GM23338 (cell line): ENCODE data around the gene DRAXIN. TPM values are rescaled to one million over a fixed set of nuclear protein-coding genes. Genes with fewer than 3 reads are reported as not detected.

Source experiments
- ATAC-seq: fragments of 200-7000 bp; cut with Tn5 transposase; 3 replicates; pipeline ENCODE4 v1.9.1; 2020
- DNase-seq: peaks from one replicate; pipeline ENCODE4 v3.0.0-alpha.2; 2015; ENCODE audit warnings: low spot score
- H2AFZ ChIP-seq: fragments of 200-600 bp; sonication (generic); 2 replicates; pipeline ENCODE4 v1.8.0; 2016; ENCODE audit warnings: antibody characterized with exemption, mild to moderate bottlenecking, moderate library complexity
- H3F3A ChIP-seq: fragments of 200-600 bp; sonication (generic); replicated peaks from 2 replicates; pipeline ENCODE4 v1.8.0; 2017; ENCODE audit warnings: antibody characterized with exemption, mixed run types, low read depth
- H3K27ac ChIP-seq: fragments of 200-600 bp; sonication (generic); 2 replicates; pipeline ENCODE4 v1.6.1; 2016; ENCODE audit warnings: low read depth
- H3K27me3 ChIP-seq: fragments of 200-600 bp; sonication (generic); 2 replicates; pipeline ENCODE4 v1.8.0; 2016; ENCODE audit warnings: mild to moderate bottlenecking, mixed run types, moderate library complexity; ENCODE audit not compliant: insufficient read depth
- H3K36me3 ChIP-seq: fragments of 200-600 bp; sonication (generic); 2 replicates; pipeline ENCODE4 v1.8.0; 2016; ENCODE audit warnings: mild to moderate bottlenecking; ENCODE audit not compliant: insufficient read depth
- H3K4me1 ChIP-seq: fragments of 200-600 bp; sonication (generic); 2 replicates; pipeline ENCODE4 v1.8.0; 2016; ENCODE audit warnings: mild to moderate bottlenecking, moderate library complexity; ENCODE audit not compliant: insufficient read depth
- H3K4me2 ChIP-seq: fragments of 200-600 bp; sonication (generic); 2 replicates; pipeline ENCODE4 v1.7.1; 2017; ENCODE audit warnings: mixed run types
- H3K4me3 ChIP-seq: fragments of 200-600 bp; sonication (generic); 2 replicates; pipeline ENCODE4 v1.6.1; 2016; ENCODE audit warnings: mixed run types
- H3K79me2 ChIP-seq: fragments of 200-600 bp; sonication (generic); replicated peaks from 2 replicates; pipeline ENCODE4 v1.8.0; 2017; ENCODE audit warnings: mild to moderate bottlenecking; ENCODE audit not compliant: insufficient read depth
- H3K9me2 ChIP-seq: fragments of 200-600 bp; sonication (generic); 2 replicates; pipeline ENCODE4 v1.8.0; 2017; ENCODE audit not compliant: insufficient read depth
- H4K20me1 ChIP-seq: fragments of 200-600 bp; sonication (generic); replicated peaks from 2 replicates; pipeline ENCODE4 v1.8.0; 2017; ENCODE audit warnings: mild to moderate bottlenecking; ENCODE audit not compliant: insufficient read depth
- H3K27ac Mint-ChIP-seq: 2 replicates; pipeline ENCODE4 v1.8.0; 2020; ENCODE audit warnings: inconsistent platforms, mild to moderate bottlenecking, moderate library complexity, mixed read lengths
- H3K27me3 Mint-ChIP-seq: 3 replicates; pipeline ENCODE4 v1.8.0; 2022; ENCODE audit warnings: low read depth, mild to moderate bottlenecking, moderate library complexity, mixed read lengths, inconsistent platforms; ENCODE audit not compliant: insufficient read depth, poor library complexity
- H3K36me3 Mint-ChIP-seq: 3 replicates; pipeline ENCODE4 v1.8.0; 2021; ENCODE audit warnings: low read depth, mild to moderate bottlenecking, inconsistent platforms, moderate library complexity, mixed read lengths
- H3K4me1 Mint-ChIP-seq: 3 replicates; pipeline ENCODE4 v1.8.0; 2020; ENCODE audit warnings: mild to moderate bottlenecking, inconsistent platforms, mixed read lengths
- H3K4me3 Mint-ChIP-seq: 3 replicates; pipeline ENCODE4 v1.8.0; 2021; ENCODE audit warnings: moderate library complexity, mild to moderate bottlenecking, inconsistent platforms, mixed read lengths
- H3K9me3 Mint-ChIP-seq: 3 replicates; pipeline ENCODE4 v1.8.0; 2020; ENCODE audit warnings: moderate library complexity, mild to moderate bottlenecking, inconsistent platforms, mixed read lengths
- CREB1 ChIP-seq: fragments of 250-450 bp; sonication (Bioruptor Pico); IDR thresholded peaks from 2 replicates; pipeline ENCODE4 v1.5.0; 2020; ENCODE audit warnings: low read depth, mild to moderate bottlenecking, moderate library complexity
- CTCF ChIP-seq, 2 experiments: fragments of 200-600 bp in 1 of 2; sonication (generic) in 1 of 2; conservative IDR thresholded peaks; 2 replicates each; pipeline versions ENCODE4 v1.5.1 to v1.6.1; 2016 to 2017; ENCODE audit warnings: antibody characterized with exemption in 2 of 2, low read depth in 2 of 2, mild to moderate bottlenecking in 2 of 2, moderate library complexity in 1 of 2
- ETS1 ChIP-seq: IDR thresholded peaks from 2 replicates; pipeline ENCODE4 v1.6.1; 2016; ENCODE audit warnings: antibody characterized with exemption
- EZH2 ChIP-seq: fragments of 200-600 bp; sonication (generic); IDR thresholded peaks from one replicate; pipeline ENCODE4 v1.8.0; 2017; ENCODE audit warnings: antibody characterized with exemption, mild to moderate bottlenecking, low read depth; ENCODE audit not compliant: unreplicated experiment
- EZH2phosphoT487 ChIP-seq: fragments of 200-600 bp; sonication (generic); IDR thresholded peaks from one replicate; pipeline ENCODE4 v1.8.1; 2018; ENCODE audit warnings: antibody characterized with exemption; ENCODE audit not compliant: unreplicated experiment
- JUNB ChIP-seq: IDR thresholded peaks from one replicate; pipeline ENCODE4 v1.6.1; 2016; ENCODE audit warnings: antibody characterized with exemption; ENCODE audit not compliant: unreplicated experiment
- NANOG ChIP-seq: IDR thresholded peaks from 2 replicates; pipeline ENCODE4 v1.6.1; 2016; ENCODE audit warnings: antibody characterized with exemption, borderline replicate concordance
- POLR2AphosphoS5 ChIP-seq: IDR thresholded peaks from 2 replicates; pipeline ENCODE4 v1.6.1; 2016; ENCODE audit warnings: antibody characterized with exemption, low read depth
- REST ChIP-seq: IDR thresholded peaks from one replicate; pipeline ENCODE4 v1.6.1; 2018; ENCODE audit warnings: antibody characterized with exemption; ENCODE audit not compliant: unreplicated experiment
- STAT1 ChIP-seq: IDR thresholded peaks from one replicate; pipeline ENCODE4 v1.6.1; 2016; ENCODE audit warnings: antibody characterized with exemption; ENCODE audit not compliant: unreplicated experiment
- ZNF114 ChIP-seq: fragments of 250-450 bp; sonication (Bioruptor Pico); IDR thresholded peaks from 2 replicates; pipeline ENCODE4 v1.5.0; 2020; ENCODE audit warnings: mild to moderate bottlenecking, moderate library complexity
- ZNF331 ChIP-seq: fragments of 250-450 bp; sonication (Bioruptor Pico); IDR thresholded peaks from 2 replicates; pipeline ENCODE4 v1.5.0; 2020; ENCODE audit warnings: low read depth, mild to moderate bottlenecking, moderate library complexity
- ZNF462 ChIP-seq: fragments of 250-450 bp; sonication (Bioruptor Pico); IDR thresholded peaks from 2 replicates; pipeline ENCODE4 v1.5.0; 2020; ENCODE audit warnings: mild to moderate bottlenecking, moderate library complexity
- polyA plus RNA-seq: library from polyadenylated mRNA; unstranded; fragments of >200 nt; fragmentation: Nextera tagmentation; extraction: Ambion mirVana; gene quantifications from 2 replicates; pipeline ENCODE4 v1.2.1, GENCODE V29; 2016
- total RNA-seq: library from RNA; depleted of rRNA; stranded (reverse); fragments of >200 nt; shearing (Covaris generic); gene quantifications from 2 replicates; pipeline ENCODE4 v1.2.3, GENCODE V29; 2014

The DRAXIN gene
- total and polyA plus RNA-seq, 2 experiments from 2014 or later: 7.6 to 23.0 TPM

- no peaks in the 10 kb centered on the region for H3K36me3 ChIP-seq
- H3K79me2 ChIP-seq: no peaks in the 10 kb centered on the region
- no peak overlapping the region for H3K27ac ChIP-seq
- peaks cover 18% of the 10 kb centered on the region; the same call in 2 of the 3 replicates for H3K4me1 Mint-ChIP-seq
- H3K4me1 ChIP-seq: peaks cover 7% of the 10 kb centered on the region
- no peaks in the 10 kb centered on the region for H3K9me2 ChIP-seq
- H3K36me3 Mint-ChIP-seq: peaks cover 36% of the 10 kb centered on the region
- DNase-seq (no peak), ATAC-seq (no peak)
- H4K20me1 ChIP-seq: no peaks in the 10 kb centered on the region; the same call in 1 of the 2 replicates
- no peak overlapping the region for H3K4me2 ChIP-seq
- H3K27me3 ChIP-seq: no peaks in the 10 kb centered on the region
- no peak overlapping the region for H2AFZ ChIP-seq
- peaks cover 5% of the 10 kb centered on the region for H3K27me3 Mint-ChIP-seq
- TF ChIP-seq NANOG: no peak
- TF ChIP-seq JUNB: no peak
- TF ChIP-seq EZH2: no peak
- TF ChIP-seq CREB1 (CRISPR knock-in tag): no peak
- TF ChIP-seq ZNF331: no peak
- TF ChIP-seq EZH2phosphoT487: no peak
- TF ChIP-seq ZNF114: no peak
- TF ChIP-seq ETS1: no peak
- TF ChIP-seq ZNF462 (CRISPR knock-in tag): no peak
- no peak for TF ChIP-seq STAT1
- TF ChIP-seq REST: no peak
- TF ChIP-seq POLR2AphosphoS5: no peak
- no peak for TF ChIP-seq CTCF (conservative IDR thresholded peaks at IDR 0.05; ENCODE audit: low read depth in 2 of 2)
- H3K9me3 Mint-ChIP-seq: no peaks in the 10 kb centered on the region
- no peak overlapping the region for H3K4me3 ChIP-seq
- peaks cover 8% of the 10 kb centered on the region; the same call in 1 of the 2 replicates for H3F3A ChIP-seq
- no peak overlapping the region for H3K27ac Mint-ChIP-seq
- H3K4me3 Mint-ChIP-seq: no peak overlapping the region
These were observed 20.8 kb downstream of the DRAXIN start for GRCh38 chr1:11712285-11712684.
